Measurements from ENCODE around the gene PSMD1. TPM values are rescaled to one million over a fixed set of nuclear protein-coding genes. Genes with fewer than 3 reads are reported as not detected.
"Not testable (repeated sequence)": the region's sequence is repeated elsewhere in the genome, so short reads cannot be mapped to it uniquely, and the experiment has no call there.

The PSMD1 gene
- total RNA-seq, 1 experiment from 2014 or later, result 142 TPM

- no peak for DNase-seq (ENCODE audit: low read depth)
These were observed 127.7 kb downstream of the PSMD1 start for GRCh38 chr2:231184319-231184718.

- DNase-seq (ENCODE audit: low read depth), result peak; percentile 56
These were observed 128.5 kb downstream of the PSMD1 start for GRCh38 chr2:231185050-231185725.

- no peak for DNase-seq (ENCODE audit: low read depth)
These were observed 129.2 kb downstream of the PSMD1 start for GRCh38 chr2:231185886-231186285.

- DNase-seq (ENCODE audit: low read depth), result no peak
These were observed 129.7 kb downstream of the PSMD1 start for GRCh38 chr2:231186325-231186724.

GRCh38 chr2:231187736-231188505 lies 131.3 kb downstream of the PSMD1 start:
- DNase-seq (ENCODE audit: low read depth), result peak; percentile 94

GRCh38 chr2:231188506-231189170 lies 132.0 kb downstream of the PSMD1 start:
- no peak for DNase-seq (ENCODE audit: low read depth)

- no peak for DNase-seq (ENCODE audit: low read depth)
These were observed 132.5 kb downstream of the PSMD1 start for GRCh38 chr2:231189171-231189530.

GRCh38 chr2:231189571-231190495 lies 133.2 kb downstream of the PSMD1 start:
- peak; percentile 71 for DNase-seq (ENCODE audit: low read depth)

- no peak for DNase-seq (ENCODE audit: low read depth)
These were observed 134.0 kb downstream of the PSMD1 start for GRCh38 chr2:231190531-231191197.

GRCh38 chr2:231191896-231192872 lies 135.5 kb downstream of the PSMD1 start:
- peak; percentile 82 for DNase-seq (ENCODE audit: low read depth)

- no peak for DNase-seq (ENCODE audit: low read depth)
These were observed 136.5 kb downstream of the PSMD1 start for GRCh38 chr2:231193216-231193615.

- no peak for DNase-seq (ENCODE audit: low read depth)
These were observed 139.9 kb downstream of the PSMD1 start for GRCh38 chr2:231196592-231196991.

- not testable (repeated sequence) for DNase-seq (ENCODE audit: low read depth)
These were observed 140.5 kb downstream of the PSMD1 start for GRCh38 chr2:231197196-231197595.

GRCh38 chr2:231197706-231198290 lies 141.1 kb downstream of the PSMD1 start:
- DNase-seq (ENCODE audit: low read depth), result no peak

GRCh38 chr2:231198291-231199173 lies 141.9 kb downstream of the PSMD1 start, which contains the start of gene ARMC9:
ARMC9 (plus strand) TSS chr2:231198631; CDS start chr2:231206239, 7,608 bp downstream.
- peak; percentile 61 for DNase-seq (ENCODE audit: low read depth)

GRCh38 chr2:231199219-231199618 lies 142.6 kb downstream of the PSMD1 start:
- DNase-seq (ENCODE audit: low read depth), result peak; percentile 50

- peak; percentile 31 for DNase-seq (ENCODE audit: low read depth)
These were observed 144.3 kb downstream of the PSMD1 start for GRCh38 chr2:231200805-231201474.

- DNase-seq (ENCODE audit: low read depth), result no peak
These were observed 144.8 kb downstream of the PSMD1 start for GRCh38 chr2:231201475-231201814.

All from LHCN-M2 (cell line).